HepG2 (cell line): ENCODE data around the gene BCL2L1. TPM values are rescaled to one million over a fixed set of nuclear protein-coding genes. Genes with fewer than 3 reads are reported as not detected.

ENCODE experiments used
- DNMT3B ChIP-seq: conservative IDR thresholded peaks from 2 replicates; pipeline ENCODE4 v1.6.1; 2016; ENCODE audit warnings: missing biosample characterization, control low read depth
- FOSL2 ChIP-seq: sonication (generic); formaldehyde crosslinking; IDR thresholded peaks from 2 replicates; pipeline ENCODE4 v1.4.0; 2020; ENCODE audit warnings: missing genetic modification reagents
- GABPB1 ChIP-seq: IDR thresholded peaks from 2 replicates; pipeline ENCODE4 v1.6.1; 2016; ENCODE audit warnings: mild to moderate bottlenecking, missing genetic modification reagents, moderate library complexity, missing compliant biosample characterization
- NKX3-1 ChIP-seq: sonication (generic); formaldehyde crosslinking; IDR thresholded peaks from 2 replicates; pipeline ENCODE4 v1.5.0; 2020; ENCODE audit warnings: missing genetic modification reagents
- POLR2G ChIP-seq: fragments of 200-400 bp; formaldehyde crosslinking; IDR thresholded peaks from 2 replicates; pipeline ENCODE4 v1.6.1; 2018; ENCODE audit warnings: mild to moderate bottlenecking, low read depth, low read length, moderate library complexity
- SIX4 ChIP-seq: sonication (generic); formaldehyde crosslinking; IDR thresholded peaks from 2 replicates; pipeline ENCODE4 v1.4.0; 2020; ENCODE audit warnings: missing genetic modification reagents
- SPEN ChIP-seq: sonication (generic); formaldehyde crosslinking; IDR thresholded peaks from 2 replicates; pipeline ENCODE4 v1.5.1; 2020; ENCODE audit warnings: low read depth, mild to moderate bottlenecking, missing genetic modification reagents
- TCF12 ChIP-seq, 2 experiments: fragments of 450-650 bp in 1 of 2; sonication (generic) in 1 of 2; formaldehyde crosslinking in 1 of 2; IDR thresholded peaks; 2 replicates each; pipeline versions ENCODE4 v1.6.1 to v1.8.0; 2017 to 2022; ENCODE audit warnings: antibody characterized with exemption in 1 of 2, mild to moderate bottlenecking in 1 of 2, missing genetic modification reagents in 1 of 2, moderate library complexity in 1 of 2
- ZC3H13 ChIP-seq: sonication (generic); formaldehyde crosslinking; IDR thresholded peaks from 2 replicates; pipeline ENCODE4 v1.8.1; 2023; ENCODE audit warnings: mild to moderate bottlenecking, missing genetic modification reagents, moderate library complexity
- ZNF124 ChIP-seq: sonication (generic); formaldehyde crosslinking; IDR thresholded peaks from 2 replicates; pipeline ENCODE4 v1.4.0; 2020; ENCODE audit warnings: missing genetic modification reagents
- ZNF589 ChIP-seq: sonication (generic); formaldehyde crosslinking; conservative IDR thresholded peaks from 2 replicates; pipeline ENCODE4 v1.8.0; 2022; ENCODE audit warnings: mild to moderate bottlenecking, moderate library complexity, missing genetic modification reagents
- ZNF615 ChIP-seq: sonication (generic); formaldehyde crosslinking; IDR thresholded peaks from 2 replicates; pipeline ENCODE4 v1.5.0; 2020; ENCODE audit warnings: mild to moderate bottlenecking, missing genetic modification reagents, borderline replicate concordance
- ZNF703 ChIP-seq: sonication (generic); formaldehyde crosslinking; IDR thresholded peaks from 2 replicates; pipeline ENCODE4 v1.5.1; 2020; ENCODE audit warnings: missing genetic modification reagents, mild to moderate bottlenecking, moderate library complexity, borderline replicate concordance
- polyA plus RNA-seq, 8 experiments: library from polyadenylated mRNA; depleted of rRNA in 3 of 8; stranded (reverse) in 7 of 8; unstranded in 1 of 8; fragments of >200 nt; fragmentation: Illumina TruSeq in 4 of 8; extraction: Trizol in 4 of 8; gene quantifications; 2 replicates each; pipeline versions ENCODE4 v1.2.1 to v1.2.3, GENCODE V29; 2011 to 2016; ENCODE audit warnings: low read depth in 4 of 8, missing spikeins in 1 of 8, mixed read lengths in 1 of 8; ENCODE audit not compliant: insufficient read depth in 1 of 8
- total RNA-seq, 5 experiments: library from RNA; depleted of rRNA; stranded (reverse); fragments of >200 nt; fragmentation: Illumina TruSeq; extraction: Trizol; gene quantifications; 2 replicates each; pipeline ENCODE4 v1.2.3, GENCODE V29; 2016; ENCODE audit warnings: low read depth in 1 of 5
- TF ChIP-seq, protein P1 (sequence below): sonication (generic); formaldehyde crosslinking; IDR thresholded peaks from 2 replicates; pipeline ENCODE4 v1.5.0; 2020; ENCODE audit warnings: mild to moderate bottlenecking, missing genetic modification reagents, moderate library complexity
- TF ChIP-seq, protein P2 (sequence below): sonication (generic); formaldehyde crosslinking; IDR thresholded peaks from 2 replicates; pipeline ENCODE4 v1.9.0; 2021; ENCODE audit warnings: missing genetic modification reagents, borderline replicate concordance
- TF ChIP-seq, protein P3 (sequence below): sonication (generic); formaldehyde crosslinking; IDR thresholded peaks from 2 replicates; pipeline ENCODE4 v1.5.0; 2020; ENCODE audit warnings: missing genetic modification reagents
- TF ChIP-seq, protein P4 (sequence below): sonication (generic); formaldehyde crosslinking; IDR thresholded peaks from 2 replicates; pipeline ENCODE4 v1.5.0; 2020; ENCODE audit warnings: mild to moderate bottlenecking, missing genetic modification reagents
- TF ChIP-seq, protein P5 (sequence below): sonication (generic); formaldehyde crosslinking; IDR thresholded peaks from 2 replicates; pipeline ENCODE4 v1.5.0; 2020; ENCODE audit warnings: mild to moderate bottlenecking, missing genetic modification reagents

Gene BCL2L1
- total and polyA plus RNA-seq, 2 of the 13 experiments (the other 11 are each of a cell fraction or from before 2014, with no cell fraction given): 164 to 258 TPM

DNA sequence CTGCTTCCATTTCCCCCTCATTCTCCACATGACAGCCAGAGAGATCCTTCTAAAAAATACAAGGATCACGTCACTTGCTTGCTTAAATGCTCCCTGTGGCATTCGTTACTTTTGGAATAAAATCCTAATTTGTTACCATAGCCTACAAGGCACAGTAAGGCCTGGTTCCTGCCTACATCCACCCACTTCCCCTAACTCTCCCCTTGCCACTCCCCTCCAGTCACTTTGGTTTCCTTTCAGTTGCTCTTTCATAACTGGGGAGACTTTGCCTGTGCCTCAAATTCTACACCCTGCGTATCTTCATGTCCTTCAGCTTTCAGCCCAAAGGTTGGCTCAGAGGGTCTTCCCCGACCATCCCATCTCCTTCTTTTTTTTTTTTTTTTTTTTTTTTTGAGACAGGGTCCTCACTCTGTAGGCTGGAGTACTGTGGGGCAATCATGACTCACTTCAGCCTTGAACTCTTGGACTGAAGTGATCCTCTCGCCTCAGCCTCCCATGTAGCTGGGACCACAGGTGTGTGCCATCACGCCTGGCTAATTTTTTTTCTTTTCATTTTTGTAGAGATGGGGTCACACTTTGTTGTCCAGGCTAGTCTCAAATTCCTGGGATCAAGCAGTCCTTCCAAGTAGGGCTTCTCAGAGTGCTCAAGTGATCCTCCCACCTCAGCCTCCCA is 105.1 kb downstream of the BCL2L1 start (continued):
- TF ChIP-seq TCF12 (IDR thresholded peaks at IDR 0.05): no peak
- no peak for TF ChIP-seq TCF12 (CRISPR knock-in tag; IDR thresholded peaks at IDR 0.05)
- TF ChIP-seq, protein P1, sequence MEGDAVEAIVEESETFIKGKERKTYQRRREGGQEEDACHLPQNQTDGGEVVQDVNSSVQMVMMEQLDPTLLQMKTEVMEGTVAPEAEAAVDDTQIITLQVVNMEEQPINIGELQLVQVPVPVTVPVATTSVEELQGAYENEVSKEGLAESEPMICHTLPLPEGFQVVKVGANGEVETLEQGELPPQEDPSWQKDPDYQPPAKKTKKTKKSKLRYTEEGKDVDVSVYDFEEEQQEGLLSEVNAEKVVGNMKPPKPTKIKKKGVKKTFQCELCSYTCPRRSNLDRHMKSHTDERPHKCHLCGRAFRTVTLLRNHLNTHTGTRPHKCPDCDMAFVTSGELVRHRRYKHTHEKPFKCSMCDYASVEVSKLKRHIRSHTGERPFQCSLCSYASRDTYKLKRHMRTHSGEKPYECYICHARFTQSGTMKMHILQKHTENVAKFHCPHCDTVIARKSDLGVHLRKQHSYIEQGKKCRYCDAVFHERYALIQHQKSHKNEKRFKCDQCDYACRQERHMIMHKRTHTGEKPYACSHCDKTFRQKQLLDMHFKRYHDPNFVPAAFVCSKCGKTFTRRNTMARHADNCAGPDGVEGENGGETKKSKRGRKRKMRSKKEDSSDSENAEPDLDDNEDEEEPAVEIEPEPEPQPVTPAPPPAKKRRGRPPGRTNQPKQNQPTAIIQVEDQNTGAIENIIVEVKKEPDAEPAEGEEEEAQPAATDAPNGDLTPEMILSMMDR (CRISPR knock-in tag): no peak
- TF ChIP-seq ZNF589 (CRISPR knock-in tag): no peak
- no peak for TF ChIP-seq ZNF615 (CRISPR knock-in tag)
- TF ChIP-seq ZNF124 (CRISPR knock-in tag): no peak
- TF ChIP-seq, protein P2, sequence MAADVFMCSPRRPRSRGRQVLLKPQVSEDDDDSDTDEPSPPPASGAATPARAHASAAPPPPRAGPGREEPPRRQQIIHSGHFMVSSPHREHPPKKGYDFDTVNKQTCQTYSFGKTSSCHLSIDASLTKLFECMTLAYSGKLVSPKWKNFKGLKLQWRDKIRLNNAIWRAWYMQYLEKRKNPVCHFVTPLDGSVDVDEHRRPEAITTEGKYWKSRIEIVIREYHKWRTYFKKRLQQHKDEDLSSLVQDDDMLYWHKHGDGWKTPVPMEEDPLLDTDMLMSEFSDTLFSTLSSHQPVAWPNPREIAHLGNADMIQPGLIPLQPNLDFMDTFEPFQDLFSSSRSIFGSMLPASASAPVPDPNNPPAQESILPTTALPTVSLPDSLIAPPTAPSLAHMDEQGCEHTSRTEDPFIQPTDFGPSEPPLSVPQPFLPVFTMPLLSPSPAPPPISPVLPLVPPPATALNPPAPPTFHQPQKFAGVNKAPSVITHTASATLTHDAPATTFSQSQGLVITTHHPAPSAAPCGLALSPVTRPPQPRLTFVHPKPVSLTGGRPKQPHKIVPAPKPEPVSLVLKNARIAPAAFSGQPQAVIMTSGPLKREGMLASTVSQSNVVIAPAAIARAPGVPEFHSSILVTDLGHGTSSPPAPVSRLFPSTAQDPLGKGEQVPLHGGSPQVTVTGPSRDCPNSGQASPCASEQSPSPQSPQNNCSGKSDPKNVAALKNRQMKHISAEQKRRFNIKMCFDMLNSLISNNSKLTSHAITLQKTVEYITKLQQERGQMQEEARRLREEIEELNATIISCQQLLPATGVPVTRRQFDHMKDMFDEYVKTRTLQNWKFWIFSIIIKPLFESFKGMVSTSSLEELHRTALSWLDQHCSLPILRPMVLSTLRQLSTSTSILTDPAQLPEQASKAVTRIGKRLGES: no peak
- no peak for TF ChIP-seq POLR2G
- no peak for TF ChIP-seq GABPB1 (CRISPR knock-in tag)
- TF ChIP-seq, protein P3, sequence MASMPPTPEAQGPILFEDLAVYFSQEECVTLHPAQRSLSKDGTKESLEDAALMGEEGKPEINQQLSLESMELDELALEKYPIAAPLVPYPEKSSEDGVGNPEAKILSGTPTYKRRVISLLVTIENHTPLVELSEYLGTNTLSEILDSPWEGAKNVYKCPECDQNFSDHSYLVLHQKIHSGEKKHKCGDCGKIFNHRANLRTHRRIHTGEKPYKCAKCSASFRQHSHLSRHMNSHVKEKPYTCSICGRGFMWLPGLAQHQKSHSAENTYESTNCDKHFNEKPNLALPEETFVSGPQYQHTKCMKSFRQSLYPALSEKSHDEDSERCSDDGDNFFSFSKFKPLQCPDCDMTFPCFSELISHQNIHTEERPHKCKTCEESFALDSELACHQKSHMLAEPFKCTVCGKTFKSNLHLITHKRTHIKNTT (CRISPR knock-in tag): no peak
- peak; percentile 82 for TF ChIP-seq FOSL2 (CRISPR knock-in tag)
- TF ChIP-seq SIX4 (CRISPR knock-in tag): no peak
- no peak for TF ChIP-seq ZNF703 (CRISPR knock-in tag)
- no peak for TF ChIP-seq SPEN (CRISPR knock-in tag)
- TF ChIP-seq, protein P4, sequence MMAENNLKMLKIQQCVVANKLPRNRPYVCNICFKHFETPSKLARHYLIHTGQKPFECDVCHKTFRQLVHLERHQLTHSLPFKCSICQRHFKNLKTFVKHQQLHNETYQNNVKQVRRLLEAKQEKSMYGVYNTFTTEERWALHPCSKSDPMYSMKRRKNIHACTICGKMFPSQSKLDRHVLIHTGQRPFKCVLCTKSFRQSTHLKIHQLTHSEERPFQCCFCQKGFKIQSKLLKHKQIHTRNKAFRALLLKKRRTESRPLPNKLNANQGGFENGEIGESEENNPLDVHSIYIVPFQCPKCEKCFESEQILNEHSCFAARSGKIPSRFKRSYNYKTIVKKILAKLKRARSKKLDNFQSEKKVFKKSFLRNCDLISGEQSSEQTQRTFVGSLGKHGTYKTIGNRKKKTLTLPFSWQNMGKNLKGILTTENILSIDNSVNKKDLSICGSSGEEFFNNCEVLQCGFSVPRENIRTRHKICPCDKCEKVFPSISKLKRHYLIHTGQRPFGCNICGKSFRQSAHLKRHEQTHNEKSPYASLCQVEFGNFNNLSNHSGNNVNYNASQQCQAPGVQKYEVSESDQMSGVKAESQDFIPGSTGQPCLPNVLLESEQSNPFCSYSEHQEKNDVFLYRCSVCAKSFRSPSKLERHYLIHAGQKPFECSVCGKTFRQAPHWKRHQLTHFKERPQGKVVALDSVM: peak; percentile 93
- TF ChIP-seq ZC3H13 (CRISPR knock-in tag): no peak
- TF ChIP-seq, protein P5, sequence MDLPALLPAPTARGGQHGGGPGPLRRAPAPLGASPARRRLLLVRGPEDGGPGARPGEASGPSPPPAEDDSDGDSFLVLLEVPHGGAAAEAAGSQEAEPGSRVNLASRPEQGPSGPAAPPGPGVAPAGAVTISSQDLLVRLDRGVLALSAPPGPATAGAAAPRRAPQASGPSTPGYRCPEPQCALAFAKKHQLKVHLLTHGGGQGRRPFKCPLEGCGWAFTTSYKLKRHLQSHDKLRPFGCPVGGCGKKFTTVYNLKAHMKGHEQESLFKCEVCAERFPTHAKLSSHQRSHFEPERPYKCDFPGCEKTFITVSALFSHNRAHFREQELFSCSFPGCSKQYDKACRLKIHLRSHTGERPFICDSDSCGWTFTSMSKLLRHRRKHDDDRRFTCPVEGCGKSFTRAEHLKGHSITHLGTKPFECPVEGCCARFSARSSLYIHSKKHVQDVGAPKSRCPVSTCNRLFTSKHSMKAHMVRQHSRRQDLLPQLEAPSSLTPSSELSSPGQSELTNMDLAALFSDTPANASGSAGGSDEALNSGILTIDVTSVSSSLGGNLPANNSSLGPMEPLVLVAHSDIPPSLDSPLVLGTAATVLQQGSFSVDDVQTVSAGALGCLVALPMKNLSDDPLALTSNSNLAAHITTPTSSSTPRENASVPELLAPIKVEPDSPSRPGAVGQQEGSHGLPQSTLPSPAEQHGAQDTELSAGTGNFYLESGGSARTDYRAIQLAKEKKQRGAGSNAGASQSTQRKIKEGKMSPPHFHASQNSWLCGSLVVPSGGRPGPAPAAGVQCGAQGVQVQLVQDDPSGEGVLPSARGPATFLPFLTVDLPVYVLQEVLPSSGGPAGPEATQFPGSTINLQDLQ (CRISPR knock-in tag): no peak
- no peak for TF ChIP-seq DNMT3B (CRISPR knock-in tag)
- no peak for TF ChIP-seq NKX3-1 (CRISPR knock-in tag)
